SK-N-SH treated with all-trans-retinoic acid at 6 μM for 48 hours (cell line): ENCODE results near the gene LIPM.

Source experiments
- ATAC-seq: fragments of 200-7000 bp; cut with Tn5 transposase; 3 replicates; pipeline ENCODE4 v1.9.1; 2020; ENCODE audit warnings: mild to moderate bottlenecking, moderate library complexity
- ARNTL ChIP-seq: fragments of 450-650 bp; formaldehyde crosslinking; IDR thresholded peaks from 2 replicates; pipeline ENCODE4 v1.5.0; 2020; ENCODE audit warnings: low read depth, mild to moderate bottlenecking, moderate library complexity, borderline replicate concordance
- BACH2 ChIP-seq: fragments of 250-450 bp; sonication (Bioruptor Pico); IDR thresholded peaks from 2 replicates; pipeline ENCODE4 v1.9.0; 2021; ENCODE audit warnings: mild to moderate bottlenecking, borderline replicate concordance
- CREB5 ChIP-seq: fragments of 250-450 bp; sonication (Bioruptor Pico); IDR thresholded peaks from 2 replicates; pipeline ENCODE4 v1.5.1; 2020; ENCODE audit warnings: low read depth, mild to moderate bottlenecking, moderate library complexity
- CSDC2 ChIP-seq: fragments of 250-450 bp; sonication (Bioruptor Pico); IDR thresholded peaks from 2 replicates; pipeline ENCODE4 v1.5.0; 2020; ENCODE audit warnings: mild to moderate bottlenecking, moderate library complexity
- CSRNP3 ChIP-seq: fragments of 250-450 bp; sonication (Bioruptor Pico); IDR thresholded peaks from 2 replicates; pipeline ENCODE4 v1.5.1; 2021; ENCODE audit warnings: mild to moderate bottlenecking, moderate library complexity
- ESRRG ChIP-seq: fragments of 250-450 bp; sonication (Bioruptor Pico); IDR thresholded peaks from 2 replicates; pipeline ENCODE4 v1.6.1; 2021; ENCODE audit warnings: mild to moderate bottlenecking
- GLIS3 ChIP-seq: fragments of 250-450 bp; sonication (Bioruptor Pico); IDR thresholded peaks from 2 replicates; pipeline ENCODE4 v1.5.0; 2020; ENCODE audit warnings: mild to moderate bottlenecking, moderate library complexity
- ISL1 ChIP-seq: fragments of 250-450 bp; sonication (Bioruptor Pico); IDR thresholded peaks from 2 replicates; pipeline ENCODE4 v2.1.2; 2022; ENCODE audit warnings: mild to moderate bottlenecking, moderate library complexity
- PATZ1 ChIP-seq: fragments of 250-450 bp; sonication (Bioruptor Pico); IDR thresholded peaks from 2 replicates; pipeline ENCODE4 v1.8.0; 2020; ENCODE audit warnings: mild to moderate bottlenecking, moderate library complexity, borderline replicate concordance
- PPARA ChIP-seq: fragments of 250-450 bp; sonication (Bioruptor Pico); IDR thresholded peaks from 2 replicates; pipeline ENCODE4 v1.5.0; 2020; ENCODE audit warnings: mild to moderate bottlenecking, borderline replicate concordance
- RARB ChIP-seq: fragments of 250-450 bp; sonication (Bioruptor Pico); IDR thresholded peaks from 2 replicates; pipeline ENCODE4 v1.8.0; 2021; ENCODE audit warnings: mild to moderate bottlenecking, moderate library complexity
- SNAI2 ChIP-seq: fragments of 250-450 bp; sonication (Bioruptor Pico); IDR thresholded peaks from 2 replicates; pipeline ENCODE4 v1.5.0; 2020; ENCODE audit warnings: mild to moderate bottlenecking, moderate library complexity
- TCF4 ChIP-seq: fragments of 250-450 bp; sonication (Bioruptor Pico); IDR thresholded peaks from 2 replicates; pipeline ENCODE4 v1.8.0; 2021; ENCODE audit warnings: mild to moderate bottlenecking, moderate library complexity, borderline replicate concordance
- TOX ChIP-seq: fragments of 250-450 bp; sonication (Bioruptor Pico); IDR thresholded peaks from 2 replicates; pipeline ENCODE4 v1.8.0; 2021; ENCODE audit warnings: mild to moderate bottlenecking, moderate library complexity, borderline replicate concordance
- ZC3H10 ChIP-seq: fragments of 250-450 bp; sonication (Bioruptor Pico); IDR thresholded peaks from 2 replicates; pipeline ENCODE4 v1.5.1; 2021; ENCODE audit warnings: mild to moderate bottlenecking, moderate library complexity
- ZFP3 ChIP-seq: fragments of 250-450 bp; sonication (Bioruptor Pico); IDR thresholded peaks from 2 replicates; pipeline ENCODE4 v1.5.0; 2020; ENCODE audit warnings: mild to moderate bottlenecking, moderate library complexity
- ZFP30 ChIP-seq: fragments of 450-650 bp; formaldehyde crosslinking; IDR thresholded peaks from 2 replicates; pipeline ENCODE4 v1.5.0; 2022; ENCODE audit warnings: mild to moderate bottlenecking, moderate library complexity
- ZNF565 ChIP-seq: fragments of 450-650 bp; formaldehyde crosslinking; conservative IDR thresholded peaks from 2 replicates; pipeline ENCODE4 v1.5.0; 2020; ENCODE audit warnings: low read depth, mild to moderate bottlenecking, moderate library complexity
- ZNF70 ChIP-seq: fragments of 450-650 bp; formaldehyde crosslinking; IDR thresholded peaks from 2 replicates; pipeline ENCODE4 v1.5.0; 2020; ENCODE audit warnings: mild to moderate bottlenecking, moderate library complexity
- ZNF8 ChIP-seq: fragments of 450-650 bp; formaldehyde crosslinking; IDR thresholded peaks from 2 replicates; pipeline ENCODE4 v1.5.0; 2020; ENCODE audit warnings: mild to moderate bottlenecking, moderate library complexity
- TF ChIP-seq, protein P1 (sequence below): fragments of 250-450 bp; sonication (Bioruptor Pico); IDR thresholded peaks from 2 replicates; pipeline ENCODE4 v1.8.0; 2021; ENCODE audit warnings: low read depth, mild to moderate bottlenecking, moderate library complexity, borderline replicate concordance

LIPM gene

GRCh38 chr10:88854684-88855083 lies 52.2 kb downstream of the LIPM start:
- no peak for TF ChIP-seq PPARA (CRISPR knock-in tag)
- no peak for TF ChIP-seq SNAI2 (CRISPR knock-in tag)
- TF ChIP-seq CSRNP3 (CRISPR knock-in tag), result no peak
- TF ChIP-seq RARB (CRISPR knock-in tag), result no peak
- no peak for TF ChIP-seq ZC3H10 (CRISPR knock-in tag)
- no peak for TF ChIP-seq GLIS3 (CRISPR knock-in tag)
- no peak for TF ChIP-seq CREB5 (CRISPR knock-in tag)
- no peak for TF ChIP-seq ESRRG
- TF ChIP-seq ISL1 (CRISPR knock-in tag), result no peak
- TF ChIP-seq CSDC2 (CRISPR knock-in tag), result no peak
- no peak for TF ChIP-seq BACH2
- no peak for TF ChIP-seq PATZ1 (CRISPR knock-in tag)
- no peak for TF ChIP-seq ZNF70 (CRISPR knock-in tag)
- no peak for TF ChIP-seq ARNTL (CRISPR knock-in tag)
- no peak for ATAC-seq

GRCh38 chr10:88857831-88858230 lies 55.3 kb downstream of the LIPM start:
- TF ChIP-seq ZFP3 (CRISPR knock-in tag) (no peak), ZNF70 (CRISPR knock-in tag) (no peak), PATZ1 (CRISPR knock-in tag) (no peak), ZNF565 (CRISPR knock-in tag) (no peak), GLIS3 (CRISPR knock-in tag) (no peak), ZNF8 (CRISPR knock-in tag) (no peak)
- no peak for ATAC-seq

- TF ChIP-seq TCF4 (CRISPR knock-in tag) (no peak), SNAI2 (CRISPR knock-in tag) (no peak)
- no peak for ATAC-seq
Measured at GRCh38 chr10:88858491-88858890, 56.0 kb downstream of the LIPM start.

- TF ChIP-seq TOX, result no peak
- TF ChIP-seq, all 23 proteins: peak for 0
- ATAC-seq, result no peak
Measured at GRCh38 chr10:88861036-88861435, 58.5 kb downstream of the LIPM start.

DNA sequence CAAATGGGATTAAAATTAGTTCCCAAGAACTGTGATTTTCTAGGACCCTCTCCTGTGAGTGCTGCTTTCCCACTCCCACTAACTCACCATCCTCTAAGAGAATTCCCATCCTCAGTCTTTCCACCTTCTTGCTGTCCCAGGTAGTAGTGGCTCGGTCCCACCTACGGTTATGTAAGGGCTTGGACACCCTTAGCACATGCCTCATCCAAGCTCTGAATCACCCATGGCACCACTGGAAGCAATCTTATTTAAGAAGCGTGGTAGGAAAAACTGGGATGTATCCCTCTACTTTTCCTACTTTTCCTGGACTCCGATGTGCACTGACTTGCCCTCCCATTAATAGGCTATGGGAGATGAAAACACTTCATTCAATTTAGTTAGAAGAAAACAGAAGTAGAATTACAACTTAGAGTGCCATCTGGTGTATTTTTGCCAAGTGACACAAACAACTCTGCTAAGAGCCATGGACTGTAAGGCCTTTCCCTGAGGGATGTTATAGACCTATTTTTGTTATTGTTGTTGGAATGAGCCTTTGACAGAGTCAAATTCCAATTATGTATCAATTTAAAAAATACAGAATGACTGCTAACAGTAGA lies 62.8 kb downstream of the LIPM start:
- peak; percentile 72 for ATAC-seq
- no peak for TF ChIP-seq ISL1 (CRISPR knock-in tag)
- no peak for TF ChIP-seq CREB5 (CRISPR knock-in tag)
- TF ChIP-seq SNAI2 (CRISPR knock-in tag), result no peak
- no peak for TF ChIP-seq TOX
- TF ChIP-seq GLIS3 (CRISPR knock-in tag), result no peak
- no peak for TF ChIP-seq CSRNP3 (CRISPR knock-in tag)
- no peak for TF ChIP-seq ZNF70 (CRISPR knock-in tag)
- no peak for TF ChIP-seq ZNF565 (CRISPR knock-in tag)
- TF ChIP-seq, protein P1, sequence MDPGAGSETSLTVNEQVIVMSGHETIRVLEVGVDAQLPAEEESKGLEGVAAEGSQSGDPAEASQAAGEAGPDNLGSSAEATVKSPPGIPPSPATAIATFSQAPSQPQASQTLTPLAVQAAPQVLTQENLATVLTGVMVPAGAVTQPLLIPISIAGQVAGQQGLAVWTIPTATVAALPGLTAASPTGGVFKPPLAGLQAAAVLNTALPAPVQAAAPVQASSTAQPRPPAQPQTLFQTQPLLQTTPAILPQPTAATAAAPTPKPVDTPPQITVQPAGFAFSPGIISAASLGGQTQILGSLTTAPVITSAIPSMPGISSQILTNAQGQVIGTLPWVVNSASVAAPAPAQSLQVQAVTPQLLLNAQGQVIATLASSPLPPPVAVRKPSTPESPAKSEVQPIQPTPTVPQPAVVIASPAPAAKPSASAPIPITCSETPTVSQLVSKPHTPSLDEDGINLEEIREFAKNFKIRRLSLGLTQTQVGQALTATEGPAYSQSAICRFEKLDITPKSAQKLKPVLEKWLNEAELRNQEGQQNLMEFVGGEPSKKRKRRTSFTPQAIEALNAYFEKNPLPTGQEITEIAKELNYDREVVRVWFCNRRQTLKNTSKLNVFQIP (CRISPR knock-in tag), result no peak
- no peak for TF ChIP-seq ZFP30 (CRISPR knock-in tag)
- no peak for TF ChIP-seq BACH2
- no peak for TF ChIP-seq PPARA (CRISPR knock-in tag)
